ENCODE data around the gene TRPT1. TPM values are rescaled to one million over a fixed set of nuclear protein-coding genes. Genes with fewer than 3 reads are reported as not detected.

Gene TRPT1
- total RNA-seq, 2 donors from 2014 or later: 45.6 to 60.4 TPM

DNA sequence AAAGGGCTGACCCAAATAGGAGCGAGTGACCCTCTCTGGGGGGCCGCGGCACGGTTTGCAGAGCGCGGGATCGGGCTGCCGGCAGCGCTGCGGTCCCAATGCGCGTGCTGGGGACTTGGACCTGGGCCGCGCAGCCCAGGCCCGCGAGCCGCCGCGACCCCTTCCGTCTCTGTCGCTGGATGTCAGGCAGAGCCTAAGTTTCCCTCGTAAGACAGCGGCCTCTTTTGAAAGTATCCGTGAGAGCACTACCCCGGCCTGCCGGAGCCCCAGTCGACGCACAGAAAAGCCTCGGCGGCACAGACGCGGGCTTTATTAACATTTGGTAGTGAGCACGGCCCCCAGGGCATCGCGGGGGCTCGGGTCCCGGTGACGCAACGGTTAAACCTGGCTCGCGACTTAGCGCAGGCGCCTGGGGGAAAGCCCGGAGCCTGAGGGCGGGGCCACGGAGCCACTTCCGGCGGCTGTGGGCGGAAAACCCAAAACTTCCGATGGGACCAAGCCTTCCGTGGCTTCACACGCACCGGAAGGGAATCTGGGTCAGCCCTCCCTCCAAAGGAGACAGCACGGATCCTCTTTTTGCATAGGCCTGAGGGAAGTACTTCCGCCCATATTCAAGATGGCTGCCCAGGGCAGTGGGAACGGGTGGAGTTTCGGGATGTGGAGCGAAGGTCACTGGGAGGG lies 43.7 kb upstream of the TRPT1 start:
- peak overlapping the region; percentile 95 for H3K4me3 Mint-ChIP-seq
- peak; percentile 99 for DNase-seq
- WGBS, 2 experiments (ENCODE audit: insufficient coverage in 1 of 2, insufficient read length in 1 of 2): 0% methylated on average over 25 to 58 of the region's 58 CpGs
- no peaks in the 10 kb centered on the region for H3K9me3 Mint-ChIP-seq
- Histone ChIP-seq H3K4me3 (ENCODE audit: low read length) (peak overlapping the region; percentile 95), H3K36me3 (ENCODE audit: control insufficient read depth, insufficient read depth, low read length) (peaks cover 4% of the 10 kb centered on the region), H3K9ac (ENCODE audit: extremely low read depth, low read length, poor library complexity, severe bottlenecking) (peak overlapping the region; percentile 91), H3K27ac (ENCODE audit: low read depth, low read length) (peak overlapping the region; percentile 94), H3K9me3 (ENCODE audit: control insufficient read depth, low read length) (no peaks in the 10 kb centered on the region), H3K4me1 (ENCODE audit: control insufficient read depth, insufficient read depth, low read length) (no peaks in the 10 kb centered on the region), H3K27me3 (ENCODE audit: control insufficient read depth, insufficient read depth, low read length, poor library complexity, severe bottlenecking) (no peaks in the 10 kb centered on the region)
- no peaks in the 10 kb centered on the region for H3K27me3 Mint-ChIP-seq (ENCODE audit: insufficient read depth)
- H3K4me1 Mint-ChIP-seq: peaks cover 14% of the 10 kb centered on the region
- peak overlapping the region; percentile 99 for H3K27ac Mint-ChIP-seq
- TF ChIP-seq, protein P1, sequence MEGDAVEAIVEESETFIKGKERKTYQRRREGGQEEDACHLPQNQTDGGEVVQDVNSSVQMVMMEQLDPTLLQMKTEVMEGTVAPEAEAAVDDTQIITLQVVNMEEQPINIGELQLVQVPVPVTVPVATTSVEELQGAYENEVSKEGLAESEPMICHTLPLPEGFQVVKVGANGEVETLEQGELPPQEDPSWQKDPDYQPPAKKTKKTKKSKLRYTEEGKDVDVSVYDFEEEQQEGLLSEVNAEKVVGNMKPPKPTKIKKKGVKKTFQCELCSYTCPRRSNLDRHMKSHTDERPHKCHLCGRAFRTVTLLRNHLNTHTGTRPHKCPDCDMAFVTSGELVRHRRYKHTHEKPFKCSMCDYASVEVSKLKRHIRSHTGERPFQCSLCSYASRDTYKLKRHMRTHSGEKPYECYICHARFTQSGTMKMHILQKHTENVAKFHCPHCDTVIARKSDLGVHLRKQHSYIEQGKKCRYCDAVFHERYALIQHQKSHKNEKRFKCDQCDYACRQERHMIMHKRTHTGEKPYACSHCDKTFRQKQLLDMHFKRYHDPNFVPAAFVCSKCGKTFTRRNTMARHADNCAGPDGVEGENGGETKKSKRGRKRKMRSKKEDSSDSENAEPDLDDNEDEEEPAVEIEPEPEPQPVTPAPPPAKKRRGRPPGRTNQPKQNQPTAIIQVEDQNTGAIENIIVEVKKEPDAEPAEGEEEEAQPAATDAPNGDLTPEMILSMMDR (conservative IDR thresholded peaks at IDR 0.05): peak; percentile 40
- peaks cover 17% of the 10 kb centered on the region for H3K36me3 Mint-ChIP-seq (ENCODE audit: low read depth)

DNA sequence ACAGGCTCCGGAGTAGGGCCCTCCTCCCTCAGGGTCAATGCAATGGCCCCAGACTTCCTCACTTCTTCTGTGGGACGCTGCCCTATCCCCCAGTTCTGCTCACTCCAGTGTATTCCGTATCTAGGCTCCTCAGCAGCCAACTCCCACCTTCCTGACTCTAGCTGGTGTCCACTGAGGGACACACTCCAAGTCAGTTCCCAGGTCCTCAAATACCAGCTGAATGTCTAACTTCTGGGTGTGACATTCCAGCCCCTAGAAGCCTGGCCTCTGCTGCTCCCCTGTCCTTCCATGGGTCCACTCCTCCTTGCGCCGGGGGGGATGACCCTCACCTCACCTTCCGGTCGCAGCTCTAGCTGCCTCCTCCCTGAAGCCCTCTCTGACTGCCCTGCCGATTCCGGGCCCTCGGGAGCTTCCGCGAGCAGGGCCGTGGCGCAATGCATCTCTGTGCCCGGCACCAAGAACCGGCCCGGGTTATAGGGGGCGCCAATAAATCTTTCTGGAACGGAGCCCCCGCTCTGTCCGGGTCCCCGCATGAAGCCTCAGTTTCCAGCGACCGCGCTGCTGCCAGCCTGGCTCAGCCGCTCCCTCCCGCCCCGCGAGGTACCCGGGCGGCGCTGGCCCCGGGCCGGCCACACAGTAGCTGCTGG lies 43.0 kb upstream of the TRPT1 start:
- Mint-ChIP-seq H3K36me3 (ENCODE audit: low read depth) (peaks cover 21% of the 10 kb centered on the region), H3K4me1 (peaks cover 14% of the 10 kb centered on the region), H3K27me3 (ENCODE audit: insufficient read depth) (no peaks in the 10 kb centered on the region), H3K9me3 (no peaks in the 10 kb centered on the region), H3K27ac (peak overlapping the region; percentile 99), H3K4me3 (peak overlapping the region; percentile 95)
- Histone ChIP-seq H3K9me3 (ENCODE audit: control insufficient read depth, low read length) (no peaks in the 10 kb centered on the region), H3K36me3 (ENCODE audit: control insufficient read depth, insufficient read depth, low read length) (peaks cover 11% of the 10 kb centered on the region), H3K9ac (ENCODE audit: extremely low read depth, low read length, poor library complexity, severe bottlenecking) (peak overlapping the region; percentile 91), H3K27me3 (ENCODE audit: control insufficient read depth, insufficient read depth, low read length, poor library complexity, severe bottlenecking) (no peaks in the 10 kb centered on the region), H3K4me3 (ENCODE audit: low read length) (peak overlapping the region; percentile 82), H3K4me1 (ENCODE audit: control insufficient read depth, insufficient read depth, low read length) (no peaks in the 10 kb centered on the region), H3K27ac (ENCODE audit: low read depth, low read length) (peak overlapping the region; percentile 94)
- TF ChIP-seq, protein P1 (conservative IDR thresholded peaks at IDR 0.05): no peak
- DNase-seq: peak; percentile 90
- WGBS, 2 experiments (ENCODE audit: insufficient coverage in 1 of 2, insufficient read length in 1 of 2): 3 to 17% methylated on average over 2 to 34 of the region's 34 CpGs

DNA sequence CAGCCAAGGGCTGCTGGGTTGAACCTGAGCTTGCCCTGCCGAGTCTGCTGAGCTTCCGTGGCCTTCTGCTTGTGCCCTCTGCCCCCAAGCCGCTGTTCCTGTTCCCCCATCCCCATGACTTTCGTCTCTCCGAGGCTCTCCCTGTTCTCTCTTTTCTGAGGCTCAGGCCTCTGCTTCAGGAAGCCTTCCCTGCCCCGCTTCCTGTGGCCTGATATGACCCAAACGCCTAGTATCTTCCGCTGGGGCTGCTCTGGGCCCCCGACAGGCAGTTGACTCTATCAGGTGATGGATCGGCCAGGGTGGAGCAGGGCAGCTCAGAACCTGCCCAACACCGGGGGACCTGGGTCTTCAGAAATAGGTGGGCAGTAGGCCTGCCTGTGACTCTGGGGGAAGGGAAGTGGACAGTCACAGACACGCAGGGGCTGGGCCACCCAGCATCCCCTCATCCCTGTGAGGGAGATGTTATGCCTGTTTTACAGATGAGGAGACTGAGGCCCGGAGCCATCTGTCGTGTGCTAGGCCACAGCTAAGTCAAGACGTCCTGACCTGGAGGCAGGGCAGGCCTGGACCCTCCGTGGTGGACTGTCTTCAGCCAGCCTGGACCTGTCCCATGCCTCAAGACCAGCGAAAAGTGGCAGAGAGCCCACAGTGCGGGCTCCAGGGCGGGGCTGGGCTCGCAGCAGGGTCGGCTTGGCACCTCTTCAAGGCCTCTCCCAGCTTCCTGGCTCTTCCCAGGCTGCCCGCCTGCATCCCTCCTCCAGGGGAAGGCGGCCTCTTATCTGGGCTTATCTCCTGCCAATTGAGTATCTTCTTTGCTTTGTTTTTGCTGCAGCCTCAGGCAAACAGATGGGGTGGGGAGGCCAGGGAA lies 42.3 kb upstream of the TRPT1 start:
- peak overlapping the region; percentile 95 for H3K4me3 Mint-ChIP-seq
- Histone ChIP-seq H3K9me3 (ENCODE audit: control insufficient read depth, low read length) (no peaks in the 10 kb centered on the region), H3K27me3 (ENCODE audit: control insufficient read depth, insufficient read depth, low read length, poor library complexity, severe bottlenecking) (no peaks in the 10 kb centered on the region), H3K36me3 (ENCODE audit: control insufficient read depth, insufficient read depth, low read length) (peaks cover 17% of the 10 kb centered on the region), H3K27ac (ENCODE audit: low read depth, low read length) (peak overlapping the region; percentile 94), H3K4me3 (ENCODE audit: low read length) (peak overlapping the region; percentile 82), H3K9ac (ENCODE audit: extremely low read depth, low read length, poor library complexity, severe bottlenecking) (peak overlapping the region; percentile 91), H3K4me1 (ENCODE audit: control insufficient read depth, insufficient read depth, low read length) (no peaks in the 10 kb centered on the region)
- H3K27ac Mint-ChIP-seq: peak overlapping the region; percentile 95
- no peaks in the 10 kb centered on the region for H3K27me3 Mint-ChIP-seq (ENCODE audit: insufficient read depth)
- H3K4me1 Mint-ChIP-seq: peaks cover 10% of the 10 kb centered on the region
- H3K9me3 Mint-ChIP-seq: no peaks in the 10 kb centered on the region
- 80 to 87% methylated on average over 15 to 23 of the region's 23 CpGs for WGBS, 2 experiments (ENCODE audit: insufficient coverage in 1 of 2, insufficient read length in 1 of 2)
- TF ChIP-seq, protein P1 (conservative IDR thresholded peaks at IDR 0.05): no peak
- peaks cover 22% of the 10 kb centered on the region for H3K36me3 Mint-ChIP-seq (ENCODE audit: low read depth)
- peak; percentile 87 for DNase-seq
